NCI-H1930 (cell line): ENCODE data around the gene ADD2.
"Not testable (repeated sequence)": the region's sequence is repeated elsewhere in the genome, so short reads cannot be mapped to it uniquely, and the experiment has no call there.

Source experiments
- DNase-seq, 2 experiments: peaks; one replicate each; lab custom pipeline; 2025; lab: John Stamatoyannopoulos, UW

Gene ADD2

GRCh38 chr2:70632966-70633365, 135.0 kb downstream of the ADD2 start:
- no peak for DNase-seq

DNA sequence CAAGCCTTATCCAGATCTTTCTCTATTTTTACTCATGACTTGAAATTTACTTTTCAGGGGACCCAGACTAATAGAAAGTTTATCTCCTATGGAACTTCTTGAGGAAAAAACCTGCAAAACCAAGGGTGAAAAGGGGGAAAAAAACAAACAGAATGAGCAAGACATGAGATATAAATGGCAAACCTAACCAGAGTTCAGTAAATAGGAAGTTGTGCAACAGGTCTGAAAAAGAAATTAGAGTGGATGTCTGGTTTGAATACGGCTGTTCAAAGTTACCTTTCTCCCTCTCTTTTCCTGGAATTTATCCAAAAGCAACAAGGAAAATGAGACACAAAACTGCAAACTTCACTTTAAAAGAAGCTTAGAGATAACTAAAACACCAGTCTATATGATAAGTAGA, 135.6 kb downstream of the ADD2 start:
- no peak for DNase-seq

- DNase-seq, result no peak
Observed at GRCh38 chr2:70630761-70631160, 137.2 kb downstream of the ADD2 start.

GRCh38 chr2:70627211-70627898, 140.6 kb downstream of the ADD2 start:
- no peak for DNase-seq

GRCh38 chr2:70626254-70626990, 141.6 kb downstream of the ADD2 start:
- no peak for DNase-seq

GRCh38 chr2:70621536-70621935, 146.5 kb downstream of the ADD2 start:
- not testable (repeated sequence) for DNase-seq

DNA sequence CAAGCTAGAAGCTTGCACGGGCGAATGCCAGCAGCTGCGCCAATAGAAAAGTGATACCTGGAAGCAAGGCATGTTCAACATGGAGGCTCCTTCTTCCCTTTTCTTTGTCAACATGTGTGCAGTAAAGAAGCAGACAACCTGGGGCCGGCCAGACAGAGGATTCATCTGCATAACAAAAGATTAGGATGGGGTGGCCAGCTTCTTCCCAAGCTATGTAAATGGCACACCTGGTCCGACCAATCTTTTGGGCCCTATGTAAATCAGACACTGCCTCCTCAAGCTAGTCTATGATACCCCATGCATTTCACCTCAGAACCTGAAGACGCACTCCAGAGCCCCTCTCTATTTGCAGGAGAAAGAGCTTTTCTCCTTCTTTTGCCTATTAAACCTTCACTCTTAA, 148.0 kb downstream of the ADD2 start:
- DNase-seq, result no peak

GRCh38 chr2:70619167-70619566, 148.8 kb downstream of the ADD2 start:
- no peak for DNase-seq

- no peak for DNase-seq
Observed at GRCh38 chr2:70616168-70616694, 151.8 kb downstream of the ADD2 start.

DNA sequence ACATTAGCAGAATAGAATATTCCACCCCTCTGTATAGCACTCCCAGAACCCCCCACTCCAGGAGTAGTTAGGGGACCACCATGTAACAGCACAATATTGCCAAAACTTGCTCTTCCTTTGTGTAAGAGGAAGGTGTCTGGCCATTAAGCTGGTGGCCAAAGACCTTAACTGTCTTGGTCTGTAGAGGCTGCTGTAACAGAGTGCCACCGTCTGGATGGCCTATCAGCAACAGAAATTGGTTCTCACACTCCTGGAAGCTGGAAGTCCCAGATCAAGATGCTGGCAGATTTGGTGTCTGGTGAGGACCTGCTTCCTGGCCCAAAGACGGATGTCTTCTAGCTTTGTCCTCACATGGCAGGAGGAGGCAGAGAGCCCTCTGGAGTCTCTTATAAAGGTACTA, 152.8 kb downstream of the ADD2 start:
- no peak for DNase-seq

GRCh38 chr2:70613521-70613920, 154.5 kb downstream of the ADD2 start:
- no peak for DNase-seq

- no peak for DNase-seq
Observed at GRCh38 chr2:70612574-70612973, 155.4 kb downstream of the ADD2 start.

GRCh38 chr2:70608373-70608772, 159.6 kb downstream of the ADD2 start:
- no peak for DNase-seq

DNA sequence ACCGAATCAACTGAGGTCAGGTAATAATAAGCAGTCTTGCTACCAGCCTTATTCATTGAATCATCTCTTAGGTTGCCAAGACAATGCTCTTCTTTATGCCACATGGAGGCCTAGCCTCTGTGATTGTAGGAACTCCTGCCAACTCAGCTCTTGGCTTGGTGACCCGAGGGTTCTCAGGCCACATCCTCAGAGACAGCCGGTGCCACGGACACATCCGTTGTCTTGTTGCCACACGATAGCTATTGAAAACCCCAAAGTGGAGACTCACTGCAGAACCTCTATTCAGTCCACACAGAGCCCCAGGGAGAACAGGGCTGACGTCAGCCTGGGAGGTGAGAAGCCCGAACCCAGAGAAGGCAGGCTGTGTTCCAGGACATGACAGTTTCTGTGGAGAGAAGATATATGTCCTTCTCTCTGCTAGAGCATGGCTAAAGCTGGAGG, 160.9 kb downstream of the ADD2 start:
- no peak for DNase-seq
